HepG2 (cell line): ENCODE measurements around the gene TANC1. TPM values are rescaled to one million over a fixed set of nuclear protein-coding genes. Genes with fewer than 3 reads are reported as not detected.

Experiments used
- ATAC-seq: fragments of 200-7000 bp; cut with Tn5 transposase; 3 replicates; pipeline ENCODE4 v1.9.1; 2020; ENCODE audit warnings: mild to moderate bottlenecking, moderate library complexity
- BruUV-seq: library from RNA; stranded (reverse); fragments of 400-500 nt; replicated peaks from 2 replicates; lab custom pipeline; 2021; lab: Mats Ljungman, UMichigan
- CTCF ChIA-PET: fragments of 300-600 bp; formaldehyde crosslinking; extraction: SDS; loops from one replicate; lab custom pipeline; 2021; ENCODE audit warnings: low total read pairs, inconsistent platforms, low intra/inter-chr PET ratio; lab: Yijun Ruan, JAX
- POLR2A ChIA-PET: fragments of 350-600 bp; sonication (Branson Sonifier 250); formaldehyde crosslinking; loops from one replicate; lab custom pipeline; 2020; ENCODE audit warnings: antibody characterized with exemption, inconsistent platforms; lab: Yijun Ruan, JAX
- DNase-seq: peaks from one replicate; pipeline ENCODE4 v3.0.0-alpha.2; 2015; ENCODE audit warnings: low spot score
- FAIRE-seq: peaks from 3 replicates; lab custom pipeline; 2011; peaks lifted over from hg19 to GRCh38; lab: Jason Lieb, UNC
- H2AFZ ChIP-seq: one replicate; pipeline ENCODE4 v1.6.1; 2011; ENCODE audit warnings: low read length, inconsistent platforms
- H3K27ac ChIP-seq: fragments of 300-600 bp; 3 replicates; pipeline ENCODE4 v1.8.0; 2011; ENCODE audit warnings: mixed run types, mild to moderate bottlenecking, mixed read lengths, low read length, inconsistent platforms; ENCODE audit not compliant: insufficient read depth; ENCODE audit errors: extremely low read length
- H3K27me3 ChIP-seq, 2 experiments: fragments of 200-600 bp in 1 of 2; 2 replicates in 1 of 2; 3 replicates in 1 of 2; pipeline versions ENCODE4 v1.6.0 to v1.8.0; 2011; ENCODE audit warnings: low read length in 2 of 2, mild to moderate bottlenecking in 2 of 2, moderate library complexity in 2 of 2, inconsistent platforms in 1 of 2; ENCODE audit not compliant: insufficient read depth in 2 of 2, control insufficient read depth in 1 of 2
- H3K36me3 ChIP-seq, 2 experiments: fragments of 200-600 bp in 1 of 2; replicated peaks in 1 of 2; 2 replicates in 1 of 2; 3 replicates in 1 of 2; pipeline versions ENCODE4 v1.5.1 to v1.8.0; 2011; ENCODE audit warnings: low read length in 2 of 2, inconsistent platforms in 1 of 2; ENCODE audit not compliant: insufficient read depth in 2 of 2, control insufficient read depth in 1 of 2
- H3K4me1 ChIP-seq: 2 replicates; pipeline ENCODE4 v1.5.1; 2012; ENCODE audit warnings: low read length, inconsistent platforms; ENCODE audit not compliant: insufficient read depth
- H3K4me2 ChIP-seq: 2 replicates; pipeline ENCODE4 v1.6.0; 2011; ENCODE audit warnings: low read depth, low read length, inconsistent platforms
- H3K4me3 ChIP-seq, 3 experiments: fragments of 200-600 bp in 1 of 3; sonication (generic), shearing (Covaris generic) in 1 of 3; replicated peaks in 1 of 3; 2 replicates each; pipeline ENCODE4 v1.5.1; 2011 to 2016; ENCODE audit warnings: low read length in 3 of 3, inconsistent platforms in 2 of 3, low read depth in 2 of 3, mild to moderate bottlenecking in 2 of 3, control low read depth in 1 of 3, mixed read lengths in 1 of 3; ENCODE audit not compliant: insufficient read depth in 1 of 3
- H3K79me2 ChIP-seq: one replicate; pipeline ENCODE4 v1.6.1; 2011; ENCODE audit warnings: low read length, inconsistent platforms; ENCODE audit not compliant: insufficient read depth
- H3K9ac ChIP-seq: 2 replicates; pipeline ENCODE4 v1.6.0; 2011; ENCODE audit warnings: mild to moderate bottlenecking, low read depth, low read length, inconsistent platforms; ENCODE audit not compliant: insufficient read depth
- H3K9me3 ChIP-seq: 2 replicates; pipeline ENCODE4 v1.5.1; 2012; ENCODE audit warnings: mild to moderate bottlenecking, low read length
- H4K20me1 ChIP-seq: 2 replicates; pipeline ENCODE4 v1.6.0; 2011; ENCODE audit warnings: inconsistent platforms, mild to moderate bottlenecking, low read length, moderate library complexity; ENCODE audit not compliant: insufficient read depth
- DNMT1 ChIP-seq: sonication (generic); formaldehyde crosslinking; IDR thresholded peaks from 2 replicates; pipeline ENCODE4 v1.5.1; 2020; ENCODE audit warnings: mild to moderate bottlenecking, missing genetic modification reagents
- ISX ChIP-seq: sonication (generic); formaldehyde crosslinking; conservative IDR thresholded peaks from 2 replicates; pipeline ENCODE4 v1.5.0; 2020; ENCODE audit warnings: missing genetic modification reagents
- KDM5B ChIP-seq: sonication (generic); formaldehyde crosslinking; IDR thresholded peaks from 2 replicates; pipeline ENCODE4 v1.4.0; 2020; ENCODE audit warnings: missing genetic modification reagents, mild to moderate bottlenecking, borderline replicate concordance
- NAIF1 ChIP-seq: sonication (generic); formaldehyde crosslinking; IDR thresholded peaks from 2 replicates; pipeline ENCODE4 v1.5.0; 2020; ENCODE audit warnings: mild to moderate bottlenecking, missing genetic modification reagents, borderline replicate concordance
- SMAD9 ChIP-seq: sonication (generic); formaldehyde crosslinking; IDR thresholded peaks from 2 replicates; pipeline ENCODE4 v1.5.1; 2020; ENCODE audit warnings: mild to moderate bottlenecking, missing genetic modification reagents
- YY1 ChIP-seq: IDR thresholded peaks from 2 replicates; pipeline ENCODE4 v1.6.1; 2011; ENCODE audit warnings: low read length, low read depth, moderate library complexity, mild to moderate bottlenecking; ENCODE audit not compliant: insufficient read depth, insufficient replicate concordance
- ZFY ChIP-seq: sonication (generic); formaldehyde crosslinking; IDR thresholded peaks from 2 replicates; pipeline ENCODE4 v1.4.0; 2020; ENCODE audit warnings: missing genetic modification reagents
- ZMAT3 ChIP-seq: sonication (generic); formaldehyde crosslinking; conservative IDR thresholded peaks from 2 replicates; pipeline ENCODE4 v1.7.0; 2021; ENCODE audit warnings: missing genetic modification reagents
- ZNF331 ChIP-seq: sonication (generic); formaldehyde crosslinking; IDR thresholded peaks from 2 replicates; pipeline ENCODE4 v1.4.0; 2020; ENCODE audit warnings: missing genetic modification reagents
- ZNF570 ChIP-seq: sonication (generic); formaldehyde crosslinking; IDR thresholded peaks from 2 replicates; pipeline ENCODE4 v1.4.0; 2020; ENCODE audit warnings: mild to moderate bottlenecking, missing genetic modification reagents, borderline replicate concordance
- WGBS: methylation state at CpG from one replicate; pipeline ENCODE4 v1.1.6; 2017; ENCODE audit warnings: low lambda C conversion rate; 5-methylcytosine and 5-hydroxymethylcytosine counted together
- in situ Hi-C: cut with HindIII; loops from 2 replicates; pipeline ENCODE4 v1.10.0; 2017; ENCODE audit warnings: low pct_unique_long_range_greater_than_20kb; ENCODE audit not compliant: extremely low pct_ligation_motif_present
- intact Hi-C: fragments of 100-400 bp; cut with micrococcal nuclease; formaldehyde crosslinking; loops from one replicate; pipeline ENCODE4 v1.10.0; 2022; ENCODE audit not compliant: unreplicated experiment
- polyA plus RNA-seq, 8 experiments: library from polyadenylated mRNA; depleted of rRNA in 3 of 8; stranded (reverse) in 7 of 8; unstranded in 1 of 8; fragments of >200 nt; fragmentation: Illumina TruSeq in 4 of 8; extraction: Trizol in 4 of 8; gene quantifications; 2 replicates each; pipeline versions ENCODE4 v1.2.1 to v1.2.3, GENCODE V29; 2011 to 2016; ENCODE audit warnings: low read depth in 4 of 8, missing spikeins in 1 of 8, mixed read lengths in 1 of 8; ENCODE audit not compliant: insufficient read depth in 1 of 8
- total RNA-seq, 5 experiments: library from RNA; depleted of rRNA; stranded (reverse); fragments of >200 nt; fragmentation: Illumina TruSeq; extraction: Trizol; gene quantifications; 2 replicates each; pipeline ENCODE4 v1.2.3, GENCODE V29; 2016; ENCODE audit warnings: low read depth in 1 of 5
- TF ChIP-seq, protein P1 (sequence below): sonication (generic); formaldehyde crosslinking; IDR thresholded peaks from 2 replicates; pipeline ENCODE4 v1.4.0; 2020; ENCODE audit warnings: mild to moderate bottlenecking, low read depth, missing genetic modification reagents
- TF ChIP-seq, protein P2 (sequence below): sonication (generic); formaldehyde crosslinking; conservative IDR thresholded peaks from 2 replicates; pipeline ENCODE4 v1.8.0; 2022; ENCODE audit warnings: missing genetic modification reagents
- TF ChIP-seq, protein P3 (sequence below): sonication (generic); formaldehyde crosslinking; IDR thresholded peaks from 2 replicates; pipeline ENCODE4 v1.9.0; 2021; ENCODE audit warnings: missing genetic modification reagents, mild to moderate bottlenecking, borderline replicate concordance

The TANC1 gene
- total and polyA plus RNA-seq, 2 of the 13 experiments (the other 11 are each of a cell fraction or from before 2014, with no cell fraction given), result 2.3 to 5.6 TPM

DNA sequence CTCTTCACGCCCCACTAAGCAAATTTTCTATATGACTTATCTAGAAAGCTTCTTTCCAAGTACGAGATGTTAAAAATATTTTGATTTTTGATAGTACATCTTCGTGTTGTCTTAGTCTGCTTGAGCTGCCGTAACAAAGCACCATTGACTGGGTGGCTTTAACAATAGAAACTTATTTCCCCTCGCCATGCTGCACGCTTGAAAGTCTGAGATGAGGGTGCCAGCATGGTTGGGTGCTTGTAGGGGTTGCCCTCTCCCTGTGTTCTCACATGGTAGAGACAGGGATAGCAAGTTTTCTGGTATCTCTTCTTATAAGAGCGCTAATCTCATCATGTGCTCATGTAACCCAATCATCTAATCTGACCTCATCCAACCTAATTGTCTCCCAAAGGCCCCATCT is 106.2 kb downstream of the TANC1 start:
- POLR2A ChIA-PET, result no interaction called here
- H3K79me2 ChIP-seq, result no peaks in the 10 kb centered on the region
- H3K4me2 ChIP-seq, result no peak overlapping the region
- H3K4me1 ChIP-seq, result peaks cover 14% of the 10 kb centered on the region
- no peak overlapping the region for H3K27ac ChIP-seq
- no peak overlapping the region for H3K9ac ChIP-seq
- intact Hi-C loops (no loop called here), in situ Hi-C loops (no loop called here)
- no peak overlapping the region for H3K4me3 ChIP-seq
- no peaks in the 10 kb centered on the region for H3K36me3 ChIP-seq
- no peaks in the 10 kb centered on the region for H3K27me3 ChIP-seq
- H4K20me1 ChIP-seq, result no peaks in the 10 kb centered on the region
- TF ChIP-seq, protein P1, sequence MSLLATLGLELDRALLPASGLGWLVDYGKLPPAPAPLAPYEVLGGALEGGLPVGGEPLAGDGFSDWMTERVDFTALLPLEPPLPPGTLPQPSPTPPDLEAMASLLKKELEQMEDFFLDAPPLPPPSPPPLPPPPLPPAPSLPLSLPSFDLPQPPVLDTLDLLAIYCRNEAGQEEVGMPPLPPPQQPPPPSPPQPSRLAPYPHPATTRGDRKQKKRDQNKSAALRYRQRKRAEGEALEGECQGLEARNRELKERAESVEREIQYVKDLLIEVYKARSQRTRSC (CRISPR knock-in tag), result no peak
- TF ChIP-seq NAIF1 (no peak), SMAD9 (CRISPR knock-in tag) (no peak), ZNF570 (no peak), ZMAT3 (no peak), ZNF331 (no peak), KDM5B (no peak), ZFY (CRISPR knock-in tag) (no peak)
- no peaks in the 10 kb centered on the region for H3K9me3 ChIP-seq
- H2AFZ ChIP-seq, result no peak overlapping the region
- BruUV-seq, result no TSS peak
- CTCF ChIA-PET, result no interaction called here
- FAIRE-seq (no peak), ATAC-seq (no peak), DNase-seq (no peak)
- WGBS, result 74% methylated on average over 7 of the region's 7 CpGs

DNA sequence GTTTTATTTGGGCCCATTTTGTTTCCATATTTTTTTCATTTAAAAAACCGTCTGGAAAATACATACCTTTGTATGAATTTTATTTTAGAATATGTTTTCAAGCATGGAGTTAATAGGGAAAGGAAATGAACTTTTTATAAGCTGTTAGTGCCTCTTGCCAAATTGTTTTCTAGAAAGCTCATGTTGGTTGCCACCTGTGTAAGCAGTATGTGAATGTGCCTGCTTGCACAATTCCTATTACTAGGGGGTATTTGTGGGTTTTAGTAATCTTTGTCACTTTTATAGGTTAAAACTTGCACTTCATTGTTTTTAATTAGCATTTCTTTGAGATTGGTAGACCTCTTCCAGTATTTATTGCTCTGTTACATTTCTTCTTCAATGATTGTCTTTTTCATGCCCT is 107.3 kb downstream of the TANC1 start:
- Histone ChIP-seq H3K27ac (no peak overlapping the region), H3K79me2 (no peaks in the 10 kb centered on the region), H3K4me1 (peaks cover 2% of the 10 kb centered on the region), H2AFZ (no peak overlapping the region), H3K9me3 (no peaks in the 10 kb centered on the region), H3K4me2 (no peak overlapping the region), H3K9ac (no peak overlapping the region), H4K20me1 (no peaks in the 10 kb centered on the region), H3K27me3 (no peaks in the 10 kb centered on the region), H3K4me3 (no peak overlapping the region), H3K36me3 (no peaks in the 10 kb centered on the region)
- 20% methylated on average over 1 of the region's 1 CpG for WGBS
- FAIRE-seq, result no peak
- ChIA-PET CTCF (no interaction called here), POLR2A (no interaction called here)
- DNase-seq, result no peak
- no TSS peak for BruUV-seq
- TF ChIP-seq YY1 (no peak), ISX (CRISPR knock-in tag) (no peak), DNMT1 (CRISPR knock-in tag) (no peak)
- TF ChIP-seq, protein P2, sequence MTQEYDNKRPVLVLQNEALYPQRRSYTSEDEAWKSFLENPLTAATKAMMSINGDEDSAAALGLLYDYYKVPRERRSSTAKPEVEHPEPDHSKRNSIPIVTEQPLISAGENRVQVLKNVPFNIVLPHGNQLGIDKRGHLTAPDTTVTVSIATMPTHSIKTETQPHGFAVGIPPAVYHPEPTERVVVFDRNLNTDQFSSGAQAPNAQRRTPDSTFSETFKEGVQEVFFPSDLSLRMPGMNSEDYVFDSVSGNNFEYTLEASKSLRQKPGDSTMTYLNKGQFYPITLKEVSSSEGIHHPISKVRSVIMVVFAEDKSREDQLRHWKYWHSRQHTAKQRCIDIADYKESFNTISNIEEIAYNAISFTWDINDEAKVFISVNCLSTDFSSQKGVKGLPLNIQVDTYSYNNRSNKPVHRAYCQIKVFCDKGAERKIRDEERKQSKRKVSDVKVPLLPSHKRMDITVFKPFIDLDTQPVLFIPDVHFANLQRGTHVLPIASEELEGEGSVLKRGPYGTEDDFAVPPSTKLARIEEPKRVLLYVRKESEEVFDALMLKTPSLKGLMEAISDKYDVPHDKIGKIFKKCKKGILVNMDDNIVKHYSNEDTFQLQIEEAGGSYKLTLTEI (CRISPR knock-in tag), result no peak
- TF ChIP-seq, protein P3, sequence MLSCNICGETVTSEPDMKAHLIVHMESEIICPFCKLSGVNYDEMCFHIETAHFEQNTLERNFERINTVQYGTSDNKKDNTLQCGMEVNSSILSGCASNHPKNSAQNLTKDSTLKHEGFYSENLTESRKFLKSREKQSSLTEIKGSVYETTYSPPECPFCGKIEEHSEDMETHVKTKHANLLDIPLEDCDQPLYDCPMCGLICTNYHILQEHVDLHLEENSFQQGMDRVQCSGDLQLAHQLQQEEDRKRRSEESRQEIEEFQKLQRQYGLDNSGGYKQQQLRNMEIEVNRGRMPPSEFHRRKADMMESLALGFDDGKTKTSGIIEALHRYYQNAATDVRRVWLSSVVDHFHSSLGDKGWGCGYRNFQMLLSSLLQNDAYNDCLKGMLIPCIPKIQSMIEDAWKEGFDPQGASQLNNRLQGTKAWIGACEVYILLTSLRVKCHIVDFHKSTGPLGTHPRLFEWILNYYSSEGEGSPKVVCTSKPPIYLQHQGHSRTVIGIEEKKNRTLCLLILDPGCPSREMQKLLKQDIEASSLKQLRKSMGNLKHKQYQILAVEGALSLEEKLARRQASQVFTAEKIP, result no peak
- TF ChIP-seq, all 625 proteins: peak for 0
- intact Hi-C loops (no loop called here), in situ Hi-C loops (no loop called here)
- ATAC-seq, result no peak
